ENCODE data around the gene CHRNE.

The CHRNE gene

GRCh38 chr17:4903051-4903818 is at the start of gene CHRNE:
CHRNE (minus strand) TSS chr17:4903098; CDS start chr17:4903063, 35 bp downstream.
- DNase-seq (ENCODE audit: insufficient read length, low spot score) (peak; percentile 42), FAIRE-seq (peak; percentile 82)
- peak; percentile 56 for TF ChIP-seq CTCF (IDR thresholded peaks at IDR 0.05; ENCODE audit: insufficient read depth, missing control alignments)

GRCh38 chr17:4951486-4951885 is 48.6 kb upstream of the CHRNE start:
- no peak for FAIRE-seq
- no peak for TF ChIP-seq CTCF (IDR thresholded peaks at IDR 0.05; ENCODE audit: insufficient read depth, missing control alignments)
- no peak for DNase-seq (ENCODE audit: insufficient read length, low spot score)

GRCh38 chr17:4950746-4951204 is 47.9 kb upstream of the CHRNE start, which contains the start of gene ENO3:
ENO3 (plus strand) TSS chr17:4951119; CDS start chr17:4951830, 711 bp downstream.
- no peak for FAIRE-seq
- no peak for TF ChIP-seq CTCF (IDR thresholded peaks at IDR 0.05; ENCODE audit: insufficient read depth, missing control alignments)
- DNase-seq (ENCODE audit: insufficient read length, low spot score), result peak; percentile 67

GRCh38 chr17:4950075-4950745 is 47.3 kb upstream of the CHRNE start:
- DNase-seq (ENCODE audit: insufficient read length, low spot score) (no peak), FAIRE-seq (no peak)
- no peak for TF ChIP-seq CTCF (IDR thresholded peaks at IDR 0.05; ENCODE audit: insufficient read depth, missing control alignments)

GRCh38 chr17:4949321-4950074 is 46.6 kb upstream of the CHRNE start:
- no peak for TF ChIP-seq CTCF (IDR thresholded peaks at IDR 0.05; ENCODE audit: insufficient read depth, missing control alignments)
- FAIRE-seq, result no peak
- peak; percentile 67 for DNase-seq (ENCODE audit: insufficient read length, low spot score)

GRCh38 chr17:4948931-4949320 is 46.0 kb upstream of the CHRNE start:
- DNase-seq (ENCODE audit: insufficient read length, low spot score), result peak; percentile 81
- no peak for TF ChIP-seq CTCF (IDR thresholded peaks at IDR 0.05; ENCODE audit: insufficient read depth, missing control alignments)
- no peak for FAIRE-seq
